Left kidney (tissue), 2 donors: ENCODE measurements around the gene HS3ST4. TPM values are rescaled to one million over a fixed set of nuclear protein-coding genes. Genes with fewer than 3 reads are reported as not detected.

ENCODE experiments used
- DNase-seq: peaks from one replicate; pipeline ENCODE4 v3.0.0-alpha.2; 2013
- polyA plus RNA-seq: library from polyadenylated mRNA; unstranded; fragments of 120-200 nt; gene quantifications from one replicate; pipeline ENCODE4 v1.2.1, GENCODE V29; 2013; ENCODE audit not compliant: insufficient read length

Gene HS3ST4
- polyA plus RNA-seq, 1 donor, result 0.88 TPM

GRCh38 chr16:25823891-25824290 is 132.1 kb downstream of the HS3ST4 start:
- DNase-seq, result no peak

DNA sequence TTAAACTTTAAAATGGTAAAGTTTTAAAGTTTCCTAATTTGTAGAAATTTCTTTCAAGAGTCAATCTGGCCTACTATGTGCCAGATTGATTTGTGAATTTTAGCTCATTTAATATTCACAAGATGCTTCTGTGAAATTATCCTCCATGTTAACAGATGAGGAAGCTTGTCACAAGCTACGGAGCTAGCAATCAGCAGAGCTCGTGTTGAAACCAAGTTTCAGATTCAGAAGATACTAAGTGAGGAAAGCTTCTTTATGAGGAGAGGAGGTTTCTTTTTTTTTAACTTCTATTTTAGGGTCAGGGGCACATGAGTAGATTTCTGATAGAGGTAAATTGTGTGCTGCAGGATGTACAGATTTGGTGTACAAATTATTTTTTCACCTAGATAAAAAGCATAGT is 135.9 kb downstream of the HS3ST4 start:
- no peak for DNase-seq

DNA sequence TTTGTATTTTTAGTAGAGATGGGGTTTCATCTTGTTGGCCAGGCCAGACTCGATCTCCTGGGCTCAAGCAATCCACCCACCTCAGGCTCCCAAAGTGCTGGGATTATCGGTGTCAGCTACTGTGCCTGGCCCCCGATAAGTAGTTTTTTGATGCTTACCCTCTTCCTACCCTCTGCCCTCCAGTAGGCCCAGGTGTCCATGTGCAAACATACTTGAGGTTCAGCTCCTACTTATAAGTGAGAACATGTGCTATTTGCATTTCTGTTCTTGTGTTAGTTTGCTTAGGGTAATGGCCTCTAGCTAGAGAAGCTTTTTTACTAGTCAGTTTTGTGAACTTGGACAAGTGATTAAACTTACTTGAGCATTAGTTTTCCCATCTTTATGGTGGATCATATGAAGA is 136.8 kb downstream of the HS3ST4 start:
- DNase-seq, result no peak

DNA sequence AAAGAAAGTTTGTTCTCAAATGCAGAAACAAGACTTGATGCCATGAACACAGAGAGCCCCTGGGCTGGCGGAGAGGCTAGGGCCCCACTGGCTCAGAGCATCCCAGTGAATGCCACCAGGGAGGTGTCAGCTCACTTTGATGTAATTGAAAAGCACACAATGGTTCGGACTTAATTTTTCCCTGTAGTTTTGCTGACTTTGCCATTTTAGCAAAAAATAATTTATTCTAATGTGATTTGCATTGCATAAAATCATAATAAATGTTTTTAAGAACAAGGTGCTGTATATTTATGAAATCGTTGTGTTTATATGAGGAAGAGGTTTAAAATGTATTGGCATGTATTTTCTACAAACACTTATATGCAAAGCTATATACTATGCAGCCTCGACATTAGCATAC is 140.5 kb downstream of the HS3ST4 start:
- no peak for DNase-seq

- no peak for DNase-seq
Observed at GRCh38 chr16:25834101-25834500, 142.3 kb downstream of the HS3ST4 start.

DNA sequence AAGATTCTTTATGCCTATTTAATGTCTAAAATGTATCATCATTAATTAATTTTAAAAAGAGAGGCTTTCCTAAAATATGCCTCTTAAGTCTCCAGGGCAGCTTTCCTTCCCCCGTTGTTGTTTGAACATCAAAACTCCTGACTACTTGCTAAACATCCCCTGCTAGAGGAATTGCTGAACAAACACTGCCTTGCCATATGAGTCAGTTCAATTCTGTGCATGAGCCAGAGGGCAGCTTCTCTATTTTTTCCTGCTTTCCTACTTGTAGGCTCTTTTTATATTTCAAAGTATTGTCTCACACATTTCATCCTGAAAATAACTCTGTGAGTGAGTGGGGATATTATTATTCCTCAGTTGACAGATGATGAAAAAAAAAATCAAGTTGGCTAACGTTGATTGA is 143.4 kb downstream of the HS3ST4 start:
- no peak for DNase-seq

DNA sequence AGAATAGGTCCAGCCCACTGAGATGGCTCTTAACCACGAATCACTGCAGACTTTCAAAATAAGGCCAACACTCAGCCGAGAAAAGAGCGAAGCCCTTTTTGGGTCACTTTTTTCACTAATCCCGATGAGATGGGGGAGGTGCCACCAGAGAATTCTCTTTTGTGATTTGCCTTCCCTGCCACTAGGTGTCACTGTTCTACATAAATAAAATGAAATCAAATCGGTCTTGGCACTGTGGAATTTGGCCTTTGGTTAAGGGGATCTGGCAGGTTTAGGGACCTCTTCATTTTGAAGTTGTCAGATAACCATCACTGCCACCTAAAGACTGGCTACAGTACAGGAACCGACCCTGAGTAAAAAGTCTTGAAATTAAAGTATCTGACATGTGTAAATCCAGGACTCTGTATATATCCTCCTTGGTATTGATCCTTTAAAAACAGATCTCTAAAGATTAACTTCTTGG is 147.0 kb downstream of the HS3ST4 start:
- peak; percentile 61 for DNase-seq

- no peak for DNase-seq
Observed at GRCh38 chr16:25841761-25842160, 150.0 kb downstream of the HS3ST4 start.

DNA sequence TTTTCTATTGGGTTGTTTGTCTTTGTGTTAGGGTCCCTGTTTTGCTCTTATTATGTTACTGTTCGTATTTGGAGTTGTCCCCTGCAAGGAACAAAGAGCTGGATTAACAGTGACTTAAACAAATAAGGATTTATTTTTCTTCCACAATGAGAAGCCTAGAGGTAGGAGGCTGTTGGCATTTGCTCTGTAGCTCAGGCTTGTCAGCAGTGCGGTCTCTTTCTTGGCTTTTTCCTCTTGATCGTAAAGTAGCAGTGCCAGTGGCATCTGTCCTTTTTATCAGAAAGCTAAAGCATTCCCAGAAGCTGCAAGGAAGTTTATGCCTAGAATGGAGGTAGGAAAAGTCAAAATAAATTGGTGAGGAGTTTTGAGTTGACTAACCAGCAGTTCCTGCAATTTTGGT is 154.1 kb downstream of the HS3ST4 start:
- no peak for DNase-seq

- DNase-seq, result no peak
Observed at GRCh38 chr16:25854141-25854540, 162.4 kb downstream of the HS3ST4 start.

- DNase-seq, result no peak
Observed at GRCh38 chr16:25855063-25855462, 163.3 kb downstream of the HS3ST4 start.

GRCh38 chr16:25855818-25856217 is 164.1 kb downstream of the HS3ST4 start:
- DNase-seq, result no peak

GRCh38 chr16:25859645-25860044 is 167.9 kb downstream of the HS3ST4 start:
- DNase-seq, result no peak

DNA sequence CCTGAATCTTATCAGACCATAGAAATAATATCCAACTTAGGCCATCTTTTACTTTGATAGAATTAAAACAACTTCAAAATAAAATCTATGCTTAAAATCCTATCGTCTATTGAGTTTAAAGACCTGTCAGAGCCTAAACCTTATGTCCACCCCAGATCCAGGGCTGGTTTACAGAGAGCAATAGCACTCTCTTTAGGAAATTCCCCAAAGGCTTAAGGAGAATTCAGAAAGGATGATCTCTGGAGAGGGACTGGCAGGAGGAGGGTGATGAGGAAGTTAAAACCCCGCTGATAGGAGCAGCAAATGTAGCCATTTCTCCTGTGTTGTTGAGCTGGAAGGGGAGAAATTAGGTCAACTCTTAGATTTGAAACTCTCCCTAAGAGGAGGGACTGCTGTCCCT is 175.3 kb downstream of the HS3ST4 start:
- no peak for DNase-seq

- peak; percentile 5 for DNase-seq
Observed at GRCh38 chr16:25868106-25868505, 176.3 kb downstream of the HS3ST4 start.

GRCh38 chr16:25868706-25869370 is 177.1 kb downstream of the HS3ST4 start:
- DNase-seq, result peak; percentile 42

- no peak for DNase-seq
Observed at GRCh38 chr16:25872369-25873070, 180.8 kb downstream of the HS3ST4 start.

DNA sequence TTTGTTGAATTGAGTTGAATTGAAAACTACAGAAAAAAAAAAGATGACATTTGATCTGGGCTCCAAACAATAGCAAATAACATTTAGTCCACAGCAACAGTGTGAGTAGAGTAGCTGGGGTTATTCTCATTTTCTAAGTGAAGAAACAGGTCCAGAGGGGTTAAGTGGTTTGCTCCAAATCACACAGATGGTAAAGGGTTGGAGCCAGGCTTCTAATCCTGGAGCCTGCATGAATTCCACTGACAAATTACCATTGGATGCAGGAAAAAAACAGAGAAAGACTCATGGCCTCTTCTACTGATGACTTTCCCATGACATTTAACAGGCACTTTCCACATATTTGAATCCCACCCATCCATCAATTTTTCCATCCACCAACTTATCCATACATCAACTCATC is 182.4 kb downstream of the HS3ST4 start:
- no peak for DNase-seq

DNA sequence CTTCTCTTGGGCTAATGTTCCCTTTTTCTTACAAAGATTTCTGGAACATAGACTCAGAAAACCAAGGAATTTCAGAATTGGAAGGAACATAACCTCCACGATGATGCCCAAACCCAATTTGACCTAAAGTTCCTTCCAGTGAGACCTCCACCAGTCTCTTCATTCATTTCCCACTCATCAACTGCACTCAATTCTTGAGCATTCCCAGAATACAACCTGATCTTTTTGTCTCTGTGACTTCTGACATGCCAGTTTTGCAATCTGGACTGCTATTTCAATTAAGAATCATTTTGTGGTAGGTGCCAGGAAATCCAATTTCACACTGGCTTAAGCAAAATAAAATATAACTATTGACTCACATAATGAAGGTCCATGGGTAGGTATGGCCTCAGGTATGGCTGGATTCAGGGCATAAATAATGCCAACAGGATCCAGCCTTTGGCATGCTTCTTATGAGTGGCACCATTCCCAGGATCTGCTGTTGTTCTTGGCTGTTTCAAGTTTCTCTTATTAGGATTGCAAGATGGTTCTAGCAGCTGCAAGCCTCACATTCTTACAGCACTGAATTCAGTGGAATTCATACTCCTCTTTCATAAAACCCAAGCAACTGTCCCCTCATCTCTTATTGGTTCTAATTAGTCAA is 184.3 kb downstream of the HS3ST4 start:
- no peak for DNase-seq

- DNase-seq, result no peak
Observed at GRCh38 chr16:25877103-25877502, 185.3 kb downstream of the HS3ST4 start.

GRCh38 chr16:25886598-25886997 is 194.8 kb downstream of the HS3ST4 start:
- DNase-seq, result no peak

DNA sequence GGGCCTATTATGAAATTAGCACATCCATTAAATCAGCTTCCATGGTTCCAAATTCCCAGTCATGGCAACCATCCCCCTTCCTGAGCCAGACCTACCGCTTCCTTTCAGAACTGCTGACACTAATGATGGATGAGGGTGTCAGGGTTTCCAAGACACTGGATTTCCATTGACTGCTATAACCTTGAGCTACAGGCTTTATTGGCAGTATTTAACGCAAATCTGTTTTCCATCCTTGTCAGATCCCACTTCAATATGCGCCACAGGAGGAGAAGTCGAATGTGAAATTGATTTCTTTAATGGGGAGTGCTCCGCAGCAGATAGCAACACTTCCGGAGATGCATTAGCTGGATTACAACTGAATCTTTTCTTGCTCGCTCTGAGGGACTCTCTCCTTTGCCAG is 197.1 kb downstream of the HS3ST4 start:
- DNase-seq, result no peak

DNA sequence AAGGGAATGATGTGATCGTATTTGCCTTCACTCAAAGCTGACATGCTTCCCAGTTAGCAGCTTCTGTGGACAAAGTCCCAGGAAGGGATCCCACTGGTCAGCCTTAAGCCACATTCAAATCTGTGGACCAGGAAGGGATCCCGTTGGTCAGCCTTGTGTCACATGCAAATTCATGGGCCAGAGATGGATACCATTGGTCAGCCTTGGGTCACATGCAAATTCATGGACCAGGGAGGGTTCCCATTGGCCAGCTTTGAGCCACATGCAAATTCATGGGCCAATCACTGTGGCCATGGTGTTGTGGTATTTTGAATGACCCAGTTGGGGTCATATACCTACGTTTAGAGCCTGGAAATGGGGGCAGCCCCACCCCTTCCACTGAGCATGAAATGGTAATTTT is 201.6 kb downstream of the HS3ST4 start:
- no peak for DNase-seq
